ENCODE results near the gene HMG20A.

The HMG20A gene

GRCh38 chr15:77419836-77420609 lies 665 bp upstream of the HMG20A start, which contains the start of gene PEAK1:
Gene PEAK1, minus strand, starts transcription at chr15:77420104. Its CDS starts 238,178 bp downstream, at chr15:77181926.
- no peak for TF ChIP-seq CTCF (IDR thresholded peaks at IDR 0.05; ENCODE audit: low read depth, low read length)
- peak; percentile 98 for DNase-seq (ENCODE audit: extremely low read depth, low read depth)

- no peak for TF ChIP-seq CTCF (IDR thresholded peaks at IDR 0.05; ENCODE audit: low read depth, low read length)
- DNase-seq (ENCODE audit: extremely low read depth, low read depth): no peak
These were observed 647 bp downstream of the HMG20A start for GRCh38 chr15:77421370-77421700.

GRCh38 chr15:77425104-77425503 lies 4.4 kb downstream of the HMG20A start:
- DNase-seq (ENCODE audit: extremely low read depth, low read depth): no peak
- no peak for TF ChIP-seq CTCF (IDR thresholded peaks at IDR 0.05; ENCODE audit: low read depth, low read length)

GRCh38 chr15:77426377-77426776 lies 5.7 kb downstream of the HMG20A start:
- DNase-seq (ENCODE audit: extremely low read depth, low read depth): no peak
- TF ChIP-seq CTCF (IDR thresholded peaks at IDR 0.05; ENCODE audit: low read depth, low read length): no peak

GRCh38 chr15:77426871-77427270 lies 6.2 kb downstream of the HMG20A start:
- TF ChIP-seq CTCF (IDR thresholded peaks at IDR 0.05; ENCODE audit: low read depth, low read length): no peak
- no peak for DNase-seq (ENCODE audit: extremely low read depth, low read depth)

- no peak for DNase-seq (ENCODE audit: extremely low read depth, low read depth)
- no peak for TF ChIP-seq CTCF (IDR thresholded peaks at IDR 0.05; ENCODE audit: low read depth, low read length)
These were observed 9.5 kb downstream of the HMG20A start for GRCh38 chr15:77430213-77430612.

- no peak for TF ChIP-seq CTCF (IDR thresholded peaks at IDR 0.05; ENCODE audit: low read depth, low read length)
These were observed 10.0 kb downstream of the HMG20A start for GRCh38 chr15:77430652-77431051.

More at GRCh38 chr15:77430652-77431051, 10.0 kb downstream of the HMG20A start:
- DNase-seq (ENCODE audit: extremely low read depth, low read depth): no peak
